Cardiac fibroblast (primary cell): ENCODE measurements around the gene PTPRE.

Experiments used
- DNase-seq, 2 donors: peaks; one replicate each; pipeline versions ENCODE4 v3.0.0 to v3.0.0-alpha.2; 2010; ENCODE audit warnings: low read depth in 2 of 2
- H3K4me3 ChIP-seq, 2 donors: replicated peaks in 1 of 2; 1 replicate in 1 of 2; 2 replicates in 1 of 2; pipeline ENCODE4 v1.5.1; 2011; ENCODE audit warnings: low read depth in 2 of 2, low read length in 2 of 2, mild to moderate bottlenecking in 2 of 2, moderate library complexity in 1 of 2
- CTCF ChIP-seq: IDR thresholded peaks from one replicate; pipeline ENCODE4 v1.5.1; 2011; ENCODE audit warnings: low read depth, mild to moderate bottlenecking, low read length, inconsistent platforms

PTPRE gene

DNA sequence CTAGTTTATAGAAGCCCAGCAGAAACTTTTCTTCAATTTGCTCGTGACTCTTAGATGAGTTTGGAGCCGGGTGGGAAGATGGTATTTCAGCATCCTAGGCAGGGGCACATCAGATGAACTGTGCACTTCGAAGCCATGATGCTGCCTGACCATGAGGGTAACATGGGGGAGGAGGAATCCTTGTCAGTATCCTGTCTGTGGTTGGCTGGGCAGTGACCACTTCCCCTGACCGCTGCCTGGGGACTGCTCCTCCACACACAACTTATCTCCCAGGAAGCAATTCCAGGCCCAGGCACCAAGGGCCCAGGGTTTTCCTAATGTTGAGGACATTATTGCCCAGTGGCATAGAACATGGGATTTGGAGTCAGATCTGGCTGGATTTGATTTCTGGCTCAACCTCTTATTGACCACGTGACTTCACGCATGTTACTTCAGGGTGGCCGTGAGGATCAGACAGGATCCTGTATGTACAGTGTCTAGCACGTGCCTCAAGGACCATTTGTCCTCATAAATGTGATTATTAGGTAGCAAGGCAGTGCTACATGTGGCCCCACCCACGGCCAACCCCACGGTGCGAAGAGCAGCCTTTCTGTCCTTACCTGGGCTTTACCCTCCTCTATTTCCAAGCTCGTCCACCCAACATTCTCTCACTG lies 65.2 kb downstream of the PTPRE start:
- no peak overlapping the region for H3K4me3 ChIP-seq
- DNase-seq: no peak
- no peak for TF ChIP-seq CTCF

DNA sequence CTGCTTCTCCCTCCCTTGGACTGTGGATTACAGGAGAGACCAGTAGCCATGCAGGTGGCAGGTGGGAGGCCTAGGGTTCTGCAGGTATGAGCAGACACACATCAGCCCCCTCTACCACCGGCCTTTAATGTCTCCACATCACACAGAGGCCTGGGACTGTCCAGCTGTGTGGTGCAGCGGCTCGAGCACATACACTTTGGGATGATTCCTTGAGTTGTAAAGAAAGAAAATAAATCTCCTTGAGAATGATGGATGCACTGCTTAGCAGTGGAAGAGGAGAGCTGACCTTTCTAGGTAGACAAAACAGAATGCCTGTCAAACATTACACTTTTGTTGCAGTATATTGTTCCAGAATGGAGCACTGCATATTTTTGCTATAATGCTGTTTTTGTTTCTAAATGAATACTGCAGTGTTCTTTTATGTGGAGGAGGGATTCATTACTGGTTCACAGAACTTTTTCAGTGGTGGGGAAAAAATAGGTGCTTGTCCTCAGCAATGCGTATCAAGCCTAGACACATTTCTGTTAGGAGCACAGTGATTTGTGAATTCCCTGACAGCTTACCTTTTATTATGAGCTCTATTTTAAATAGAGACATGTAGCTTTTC lies 66.0 kb downstream of the PTPRE start:
- H3K4me3 ChIP-seq: no peak overlapping the region
- no peak for DNase-seq
- TF ChIP-seq CTCF: no peak

DNA sequence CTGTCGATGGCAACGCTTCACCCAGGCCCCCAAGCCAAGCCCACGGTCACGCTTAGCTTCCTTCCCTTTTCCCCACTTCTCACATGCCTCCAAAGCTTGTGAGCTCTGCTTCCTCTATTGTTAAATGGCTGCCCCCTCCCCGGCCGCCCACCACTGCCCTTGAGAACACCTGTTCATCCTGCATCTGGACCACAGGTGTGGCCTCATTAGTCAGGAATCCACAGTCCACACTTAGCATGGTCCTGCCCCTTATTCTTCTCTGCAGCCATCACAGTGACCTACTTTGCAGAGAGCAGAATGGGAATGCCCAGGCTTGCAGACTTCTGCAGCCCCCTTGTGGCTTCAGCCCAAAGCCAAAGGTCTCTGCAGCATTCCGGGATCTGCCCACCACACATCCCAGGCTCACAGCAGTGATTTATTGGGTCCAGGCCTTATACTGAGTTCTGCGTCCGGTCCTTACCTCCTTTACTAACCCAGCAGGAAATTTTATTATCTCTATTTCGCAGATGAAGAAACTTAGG lies 66.9 kb downstream of the PTPRE start:
- no peak for DNase-seq
- H3K4me3 ChIP-seq: no peak overlapping the region

GRCh38 chr10:127974911-127975310 lies 68.0 kb downstream of the PTPRE start:
- TF ChIP-seq CTCF: no peak
- DNase-seq: no peak
- no peak overlapping the region for H3K4me3 ChIP-seq

More for the DNA sequence above, 66.9 kb downstream of the PTPRE start:
- TF ChIP-seq CTCF: no peak

DNA sequence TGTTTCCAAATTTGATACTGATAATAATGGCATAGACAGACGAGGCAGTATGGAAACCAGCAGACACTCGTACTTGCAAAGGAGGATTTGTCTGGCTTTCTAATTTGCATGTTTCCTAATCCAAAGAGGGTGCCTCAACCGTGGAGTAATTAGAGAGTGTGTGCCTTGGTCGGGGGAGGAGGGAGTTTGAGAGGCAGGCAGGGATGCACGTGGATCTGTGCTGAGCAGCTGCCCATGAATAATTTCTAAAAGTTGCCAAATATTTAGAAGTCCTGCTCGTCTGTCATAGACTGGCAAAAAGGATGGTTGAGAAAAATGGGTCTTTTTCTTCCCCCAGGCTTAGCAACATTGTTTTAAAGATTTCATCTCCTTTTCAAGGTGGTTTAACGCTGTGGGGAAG lies 69.4 kb downstream of the PTPRE start:
- no peak overlapping the region for H3K4me3 ChIP-seq
- no peak for TF ChIP-seq CTCF
- DNase-seq: peak; percentile 41

GRCh38 chr10:127976701-127977356 lies 69.9 kb downstream of the PTPRE start:
- DNase-seq: peak in 1 of 2 donors; percentile 28
- TF ChIP-seq CTCF: no peak
- H3K4me3 ChIP-seq: no peak overlapping the region
